ENCODE results near the gene MXD3.
"Not testable (repeated sequence)": the region's sequence is repeated elsewhere in the genome, so short reads cannot be mapped to it uniquely, and the experiment has no call there.

MXD3 gene

GRCh38 chr5:177343000-177343399, 31.3 kb upstream of the MXD3 start:
- not testable (repeated sequence) for DNase-seq (ENCODE audit: low read depth)

DNA sequence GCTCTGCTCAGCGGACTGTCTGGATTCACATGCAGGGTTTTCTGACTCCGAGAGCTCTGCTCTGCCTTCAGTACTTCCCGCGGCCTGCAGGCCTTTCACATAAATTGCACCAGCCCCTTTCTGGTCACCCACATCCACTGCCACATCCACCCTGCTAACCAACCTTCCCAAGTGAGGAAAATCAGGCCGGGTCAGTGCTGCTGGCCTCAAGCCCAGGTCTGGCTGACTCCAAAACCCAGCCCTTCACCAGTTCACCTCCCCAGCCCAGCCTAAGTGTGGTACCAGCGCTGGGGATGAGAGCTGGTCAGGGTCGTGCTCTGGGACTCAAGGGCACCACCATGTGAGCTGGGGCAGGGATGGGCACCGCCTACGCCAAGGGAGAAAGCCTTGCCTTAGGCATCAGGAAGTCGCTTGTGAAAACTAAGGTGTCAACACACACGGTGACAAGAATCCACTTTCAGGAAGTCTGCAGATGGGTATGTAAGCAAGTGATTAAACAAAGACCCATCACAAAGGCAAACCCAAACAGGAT, 27.5 kb upstream of the MXD3 start:
- no peak for DNase-seq (ENCODE audit: low read depth)

- no peak for DNase-seq (ENCODE audit: low read depth)
Observed at GRCh38 chr5:177338251-177339106, 26.8 kb upstream of the MXD3 start.

GRCh38 chr5:177336603-177337494, 25.2 kb upstream of the MXD3 start:
- DNase-seq (ENCODE audit: low read depth) = no peak

DNA sequence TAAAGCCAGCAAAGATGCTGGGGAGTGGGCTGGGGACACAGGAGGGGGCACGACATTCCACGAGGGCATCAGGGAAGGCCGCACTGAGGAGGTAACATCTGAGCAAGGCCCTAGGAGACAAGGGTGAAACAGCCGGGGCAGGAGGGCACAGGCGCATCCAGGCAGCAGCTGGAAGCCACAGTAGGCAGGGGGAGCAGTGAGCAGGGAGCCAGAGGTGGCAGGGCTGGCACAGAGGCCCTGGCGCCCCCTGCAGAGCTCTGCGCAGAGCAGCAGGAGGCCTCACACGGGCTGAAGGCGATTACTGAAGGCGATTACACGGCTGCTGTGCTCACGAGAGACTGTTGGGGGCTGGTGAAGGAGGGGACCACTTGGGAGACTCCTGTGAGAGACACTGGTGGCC, 24.4 kb upstream of the MXD3 start:
- DNase-seq (ENCODE audit: low read depth) = no peak

DNA sequence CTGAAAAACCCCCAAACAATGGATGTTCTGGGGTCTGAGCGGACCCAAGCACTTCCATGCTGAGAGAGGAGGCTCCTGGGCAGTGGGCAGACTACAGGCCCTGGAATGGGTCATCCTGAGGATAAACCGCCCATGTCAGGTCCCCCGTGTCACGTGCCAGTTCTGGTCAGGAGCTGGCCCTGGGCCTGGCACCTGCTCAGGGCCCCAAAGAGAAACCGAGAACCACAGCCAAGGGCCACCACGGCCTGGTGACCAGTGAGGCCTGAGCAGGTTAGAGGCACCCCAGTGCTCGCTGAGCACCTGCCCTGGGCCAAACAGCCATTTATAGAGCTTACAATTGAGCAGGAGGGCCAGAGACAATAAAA, 24.0 kb upstream of the MXD3 start:
- no peak for DNase-seq (ENCODE audit: low read depth)

DNA sequence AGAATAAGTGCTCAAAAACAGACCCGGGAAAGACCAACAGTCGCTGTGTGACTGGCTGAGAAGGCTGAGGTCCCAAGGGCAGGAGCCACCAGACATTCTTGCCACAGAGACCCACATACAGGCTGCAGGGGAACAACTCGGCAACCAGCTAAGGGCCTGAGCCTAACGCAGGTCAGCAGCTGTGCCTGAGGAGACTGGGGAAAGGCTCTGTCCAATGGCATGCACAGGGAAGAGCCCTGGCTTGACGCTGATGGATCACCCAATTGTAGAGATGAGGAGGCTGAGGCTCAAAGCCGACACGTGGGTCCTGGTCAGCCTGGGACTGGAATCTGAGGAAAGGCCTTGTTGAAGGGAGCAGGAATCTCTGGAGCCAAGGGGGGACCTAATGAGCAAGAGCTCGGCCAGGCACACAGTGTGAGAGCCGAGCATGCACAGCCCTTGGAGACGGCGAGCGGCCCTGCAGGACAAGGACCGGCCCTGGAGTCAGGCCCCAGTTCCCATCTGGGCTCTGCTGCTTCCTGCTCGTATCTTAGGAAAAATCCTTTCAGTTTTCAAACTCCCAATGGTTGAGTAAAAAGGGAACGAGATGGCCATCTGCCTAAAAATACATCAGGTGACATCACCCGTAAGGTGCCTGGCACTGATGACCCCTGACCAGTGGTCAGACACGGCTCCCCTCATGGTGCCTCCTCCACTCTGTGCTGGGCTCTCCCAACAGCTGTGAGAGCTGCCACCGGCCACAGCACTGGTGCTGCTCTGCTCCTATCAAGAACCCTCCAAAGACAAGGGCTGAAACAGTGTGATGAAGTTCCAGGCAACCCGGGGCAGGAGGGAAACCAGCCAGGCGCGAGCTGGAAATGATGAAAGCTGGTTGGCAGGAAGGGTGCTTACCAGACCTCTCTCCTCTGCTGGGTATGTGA, 23.3 kb upstream of the MXD3 start:
- no peak for DNase-seq (ENCODE audit: low read depth)

GRCh38 chr5:177334155-177334551, 22.5 kb upstream of the MXD3 start:
- DNase-seq (ENCODE audit: low read depth) = no peak

- DNase-seq (ENCODE audit: low read depth) = no peak
Observed at GRCh38 chr5:177333420-177334154, 21.9 kb upstream of the MXD3 start.

GRCh38 chr5:177332896-177333260, 21.2 kb upstream of the MXD3 start:
- DNase-seq (ENCODE audit: low read depth) = no peak

DNA sequence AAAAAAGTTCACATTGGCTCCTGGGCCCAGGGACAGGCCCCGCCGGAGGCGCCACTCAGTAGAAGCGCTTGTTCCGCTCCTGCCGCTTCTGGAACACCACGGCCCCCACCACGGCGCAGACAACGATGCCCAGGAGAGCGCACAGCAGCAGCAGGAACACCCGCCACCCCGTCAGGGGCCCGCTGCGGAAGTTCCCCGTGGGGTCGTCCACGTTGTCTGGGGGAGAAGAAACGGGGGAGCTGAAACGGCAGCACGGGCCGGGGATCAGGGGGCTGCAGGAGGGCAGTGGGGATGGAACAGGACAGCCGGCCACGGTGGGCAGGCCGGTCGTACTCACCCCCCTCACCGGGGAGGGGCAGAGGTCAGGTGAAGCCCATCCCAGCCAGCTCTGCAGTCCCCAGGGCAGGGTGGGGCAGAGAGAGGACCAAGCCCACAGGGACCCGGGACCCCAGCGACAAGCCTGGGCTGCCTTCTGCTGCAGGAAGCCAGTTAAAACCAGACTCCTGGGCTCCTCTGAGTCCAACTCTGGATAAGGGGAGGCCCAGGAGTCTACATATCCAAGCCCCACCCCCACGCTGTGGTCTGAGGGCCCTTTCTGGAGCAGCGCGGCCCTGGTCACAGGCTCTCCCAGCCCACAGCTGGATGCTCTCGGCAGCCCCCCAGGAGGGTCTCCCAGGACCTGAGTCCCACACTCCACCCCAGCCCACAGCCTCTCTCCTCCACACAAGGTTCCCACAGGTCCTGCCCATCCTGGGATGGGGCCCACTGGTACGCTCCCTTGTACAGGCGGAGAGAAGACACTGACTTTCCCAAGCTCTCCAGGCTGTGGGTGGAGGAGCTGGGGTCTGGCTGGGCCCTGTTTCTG, 20.6 kb upstream of the MXD3 start:
- DNase-seq (ENCODE audit: low read depth) = no peak

DNA sequence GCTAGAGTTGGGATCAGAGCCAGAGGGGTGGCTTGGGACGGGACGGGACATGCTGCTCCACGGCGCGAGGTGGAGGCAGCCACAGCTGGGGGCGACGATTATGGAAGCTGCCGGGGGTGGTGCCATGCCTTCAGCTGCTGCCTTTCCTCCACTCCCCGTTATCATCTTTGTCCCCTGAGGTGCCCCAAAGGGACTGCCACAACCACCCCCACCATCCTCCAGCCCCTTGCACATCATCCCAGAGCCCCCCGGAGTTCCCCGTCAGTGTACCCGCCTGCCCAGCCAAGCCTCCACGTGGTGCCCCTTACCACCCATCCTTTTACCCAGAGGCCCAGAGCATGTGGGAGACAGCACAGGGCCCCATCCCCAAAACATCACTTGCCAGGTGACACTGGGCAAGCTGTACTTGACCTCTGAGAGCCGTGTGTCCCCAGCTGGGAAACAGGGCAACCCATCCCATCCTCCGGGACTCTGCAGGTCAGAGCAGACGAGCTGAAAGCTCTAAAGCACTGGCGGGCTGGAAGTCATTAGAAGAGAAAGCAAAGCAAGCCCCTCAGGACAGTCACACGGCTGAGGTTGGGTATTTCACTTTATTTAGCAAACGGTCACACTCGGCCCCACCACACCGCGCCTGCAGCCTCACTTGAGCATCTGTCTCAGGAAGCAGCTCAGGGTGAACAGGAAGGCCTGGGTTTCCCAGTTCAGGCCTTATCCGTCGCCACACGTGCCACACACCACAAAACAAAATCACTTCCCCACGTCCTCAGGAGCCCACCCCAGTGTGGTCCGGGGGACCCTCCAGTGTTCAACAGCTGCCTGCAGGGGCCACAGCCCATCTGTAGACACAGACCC, 19.5 kb upstream of the MXD3 start:
- no peak for DNase-seq (ENCODE audit: low read depth)

DNA sequence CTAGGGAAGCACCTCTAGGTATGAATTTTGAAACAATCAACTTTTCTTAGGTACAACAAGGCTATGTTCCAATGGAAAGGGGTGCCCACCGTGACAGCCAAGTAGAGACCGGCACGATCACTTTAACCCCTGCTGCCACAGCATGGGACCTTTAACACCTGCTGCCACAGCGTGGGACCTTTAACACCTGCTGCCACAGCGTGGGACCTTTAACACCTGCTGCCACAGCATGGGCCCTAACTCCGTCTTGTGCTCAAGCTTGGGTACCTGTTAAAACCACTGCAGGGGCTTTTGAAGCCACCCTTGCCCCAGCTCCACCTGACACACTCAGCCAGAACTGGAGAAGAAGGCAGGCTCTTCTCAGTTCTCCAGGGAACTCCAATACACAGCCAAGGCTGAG, 18.2 kb upstream of the MXD3 start:
- DNase-seq (ENCODE audit: low read depth) = no peak

DNA sequence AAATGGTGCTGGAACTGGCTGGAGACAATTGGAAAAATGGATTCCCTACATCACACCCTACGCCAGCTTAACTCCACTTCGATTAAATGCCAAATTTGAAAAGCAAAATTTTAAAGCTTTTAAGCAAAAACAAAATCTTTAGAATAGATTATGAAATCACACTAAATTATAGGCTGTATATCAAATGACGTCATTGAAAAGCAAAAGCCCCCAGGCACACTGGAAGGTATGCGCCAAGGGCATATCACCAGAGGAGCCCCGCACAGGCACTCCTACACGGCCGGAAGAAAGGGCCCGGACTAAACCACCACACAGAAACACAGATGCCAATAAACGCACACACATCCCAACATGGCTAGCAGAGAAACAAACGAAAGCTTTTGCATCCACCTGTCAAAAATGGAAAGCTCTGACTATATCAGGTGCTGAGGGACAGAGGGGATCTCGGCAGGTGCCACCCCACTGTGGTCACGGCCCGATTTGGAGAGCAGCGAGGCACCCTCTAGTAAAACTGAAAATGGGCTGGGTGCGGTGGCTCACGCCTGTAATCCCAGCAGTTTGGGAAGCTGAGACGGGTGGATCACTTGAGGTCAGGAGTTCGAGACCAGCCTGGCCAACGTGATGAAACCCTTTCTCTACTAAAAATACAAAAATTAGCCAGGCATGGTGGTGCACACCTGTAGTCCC, 17.0 kb upstream of the MXD3 start:
- DNase-seq (ENCODE audit: low read depth) = no peak

DNA sequence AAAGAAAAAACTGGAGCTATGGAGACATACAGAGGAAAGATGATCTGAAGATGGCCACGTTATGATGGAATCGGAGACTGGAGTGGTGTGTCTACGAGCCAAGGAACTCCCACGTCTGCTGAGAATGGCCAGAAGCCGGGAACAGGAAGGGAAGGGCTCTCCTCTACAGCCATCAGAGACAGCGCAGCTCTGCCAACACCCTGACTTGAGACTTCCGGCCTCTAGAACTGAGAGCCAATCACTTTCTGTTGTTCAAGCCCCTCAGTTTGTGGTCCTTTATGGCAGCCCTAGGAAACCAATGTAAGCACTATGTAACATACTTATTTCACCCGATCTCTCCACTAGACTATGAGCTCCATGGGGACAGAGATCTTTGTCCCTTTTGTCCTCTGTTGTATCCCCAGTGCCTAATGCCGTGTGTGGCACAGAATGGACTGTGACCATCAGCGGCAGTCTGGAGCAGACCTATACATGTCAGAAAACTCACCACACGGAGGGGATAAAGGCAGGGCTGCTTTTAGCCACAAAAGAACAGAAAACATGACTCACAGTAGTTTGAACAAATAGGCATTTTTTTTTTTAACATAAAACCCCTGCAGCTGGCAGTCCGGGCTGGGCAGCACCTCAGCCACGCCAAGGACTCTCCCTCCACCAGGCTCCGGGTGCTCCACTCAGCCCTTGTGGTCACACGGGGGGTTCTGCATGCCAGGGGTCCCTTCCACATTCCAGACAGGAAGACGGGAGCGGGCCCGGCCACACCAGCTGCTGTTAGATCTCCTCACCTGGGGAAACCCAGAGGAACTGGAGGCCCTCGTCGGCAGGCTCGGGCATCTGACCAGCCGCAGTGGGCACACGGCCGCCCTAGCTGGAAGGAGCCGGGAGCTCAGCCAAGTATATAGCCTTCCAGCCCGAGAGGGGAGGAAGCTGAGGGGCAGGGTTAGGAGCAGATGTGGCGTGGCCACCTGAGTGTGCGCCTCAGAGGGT, 16.1 kb upstream of the MXD3 start:
- DNase-seq (ENCODE audit: low read depth) = no peak

- DNase-seq (ENCODE audit: low read depth) = no peak
Observed at GRCh38 chr5:177325868-177326381, 14.2 kb upstream of the MXD3 start.

GRCh38 chr5:177320879-177321278, 9.2 kb upstream of the MXD3 start:
- DNase-seq (ENCODE audit: low read depth) = no peak

Measured in stimulated activated CD8-positive, alpha-beta memory T cell treated with anti-CD3 and anti-CD28 coated beads, Interleukin-15, amount 100 ng/mL, for 24 hours (primary cell).